Liver (tissue), 9 donors: ENCODE results near the gene NAT10. TPM values are rescaled to one million over a fixed set of nuclear protein-coding genes. Genes with fewer than 3 reads are reported as not detected.

Experiments used
- DNase-seq: peaks from one replicate; pipeline ENCODE4 v3.0.0-alpha.2; 2017; ENCODE audit warnings: low spot score
- H3K27ac ChIP-seq, 2 donors: one replicate each; pipeline ENCODE4 v1.7.0; 2013; ENCODE audit warnings: inconsistent platforms in 2 of 2, low read length in 2 of 2, control low read depth in 1 of 2, low read depth in 1 of 2, mild to moderate bottlenecking in 1 of 2
- H3K27me3 ChIP-seq, 4 donors: one replicate each; pipeline versions ENCODE4 v1.6.1 to v1.7.0; 2013; ENCODE audit warnings: low read length in 3 of 4, inconsistent platforms in 1 of 4, mild to moderate bottlenecking in 1 of 4, moderate library complexity in 1 of 4; ENCODE audit not compliant: control insufficient read depth in 4 of 4, insufficient read depth in 4 of 4
- H3K36me3 ChIP-seq, 4 donors: one replicate each; pipeline versions ENCODE4 v1.6.1 to v1.7.0; 2013; ENCODE audit warnings: low read length in 3 of 4, mild to moderate bottlenecking in 3 of 4, low read depth in 1 of 4, moderate library complexity in 1 of 4; ENCODE audit not compliant: control insufficient read depth in 4 of 4, insufficient read depth in 3 of 4
- H3K4me1 ChIP-seq, 4 donors: one replicate each; pipeline versions ENCODE4 v1.6.1 to v1.7.0; 2013; ENCODE audit warnings: low read length in 3 of 4, mild to moderate bottlenecking in 3 of 4, moderate library complexity in 1 of 4; ENCODE audit not compliant: control insufficient read depth in 4 of 4, insufficient read depth in 4 of 4
- H3K4me3 ChIP-seq, 3 donors: one replicate each; pipeline versions ENCODE4 v1.6.1 to v1.7.0; 2013; ENCODE audit warnings: low read length in 3 of 3, control low read depth in 1 of 3, low read depth in 1 of 3, mild to moderate bottlenecking in 1 of 3
- H3K9ac ChIP-seq, 2 donors: one replicate each; pipeline ENCODE4 v1.7.0; 2013; ENCODE audit warnings: low read length in 2 of 2, mild to moderate bottlenecking in 2 of 2, moderate library complexity in 2 of 2, control low read depth in 1 of 2, low read depth in 1 of 2
- H3K9me3 ChIP-seq, 4 donors: one replicate each; pipeline versions ENCODE4 v1.6.1 to v1.7.0; 2013; ENCODE audit warnings: low read length in 3 of 4; ENCODE audit not compliant: control insufficient read depth in 4 of 4
- EGR1 ChIP-seq, 2 donors: IDR thresholded peaks; 2 replicates each; pipeline ENCODE4 v1.6.1; 2016 to 2018; ENCODE audit warnings: antibody characterized with exemption in 2 of 2, low read depth in 2 of 2
- GABPA ChIP-seq, 2 donors: IDR thresholded peaks in 1 of 2; conservative IDR thresholded peaks in 1 of 2; 2 replicates each; pipeline ENCODE4 v1.6.1; 2016; ENCODE audit warnings: antibody characterized with exemption in 2 of 2, mild to moderate bottlenecking in 1 of 2, moderate library complexity in 1 of 2
- HNF4G ChIP-seq: IDR thresholded peaks from 2 replicates; pipeline ENCODE4 v1.6.1; 2016; ENCODE audit warnings: antibody characterized with exemption
- JUND ChIP-seq, 2 donors: IDR thresholded peaks; 2 replicates each; pipeline ENCODE4 v1.6.1; 2016; ENCODE audit warnings: antibody characterized with exemption in 2 of 2
- NR2F2 ChIP-seq: IDR thresholded peaks from 2 replicates; pipeline ENCODE4 v1.6.1; 2016; ENCODE audit warnings: antibody characterized with exemption
- RAD21 ChIP-seq, 2 donors: IDR thresholded peaks; 2 replicates each; pipeline ENCODE4 v1.6.1; 2016; ENCODE audit warnings: antibody characterized with exemption in 2 of 2, mild to moderate bottlenecking in 2 of 2
- RXRA ChIP-seq, 2 donors: IDR thresholded peaks; 2 replicates each; pipeline ENCODE4 v1.6.1; 2017 to 2018; ENCODE audit warnings: antibody characterized with exemption in 2 of 2, mild to moderate bottlenecking in 1 of 2
- YY1 ChIP-seq: IDR thresholded peaks from 2 replicates; pipeline ENCODE4 v1.6.1; 2016; ENCODE audit warnings: antibody characterized with exemption, mild to moderate bottlenecking
- WGBS: extraction: QIAGEN DNeasy Blood & Tissue Kit; methylation state at CpG from one replicate; pipeline ENCODE4 v1.1.7; 2013; 5-methylcytosine and 5-hydroxymethylcytosine counted together
- polyA plus RNA-seq, 2 donors: library from polyadenylated mRNA; stranded (reverse) in 1 of 2; unstranded in 1 of 2; fragments of 200-250 nt in 1 of 2; fragments of >200 nt in 1 of 2; fragmentation: Nextera tagmentation in 1 of 2; extraction: Ambion mirVana in 1 of 2; gene quantifications; one replicate each; pipeline versions ENCODE4 v1.2.1 to v1.2.3, GENCODE V29; 2013 to 2015
- total RNA-seq, 2 donors: library from RNA; depleted of rRNA; stranded (reverse); fragments of >200 nt; gene quantifications; one replicate each; pipeline ENCODE4 v1.2.3, GENCODE V29; 2014
- TF ChIP-seq, protein P1 (sequence below): IDR thresholded peaks from 2 replicates; pipeline ENCODE4 v1.6.1; 2016; ENCODE audit warnings: antibody characterized with exemption, mild to moderate bottlenecking
- TF ChIP-seq, protein P2 (sequence below): IDR thresholded peaks from 2 replicates; pipeline ENCODE4 v1.6.1; 2016; ENCODE audit warnings: antibody characterized with exemption
- donor health status: healthy.
- donor health status: healthy.
- donor health status: healthy.
- donor health status: healthy.
- donor health status: healthy.

The NAT10 gene
- total and polyA plus RNA-seq, 4 donors = 9.1 to 14.0 (median 13.5) TPM

DNA sequence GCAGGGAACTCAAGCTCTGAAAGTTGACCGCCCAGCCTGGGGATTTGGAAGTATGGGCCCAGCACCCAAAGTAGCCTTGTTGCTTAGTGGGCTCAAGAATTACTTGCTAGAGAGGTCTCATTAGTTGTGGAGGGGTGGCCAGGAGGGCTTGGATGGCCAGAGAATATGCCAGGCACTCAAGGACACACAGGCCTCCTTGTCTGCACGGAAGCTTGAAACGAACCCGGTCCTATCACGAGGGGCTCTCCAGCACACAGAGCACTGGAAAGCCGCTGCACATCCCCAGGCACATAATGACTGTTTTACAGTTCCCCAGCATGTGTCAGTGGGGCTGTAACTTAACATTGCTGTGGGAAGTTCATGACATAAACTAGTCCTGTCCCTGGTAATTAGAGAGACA is 55.9 kb downstream of the NAT10 start:
- no peak for DNase-seq
- WGBS = 94% methylated on average over 6 of the region's 6 CpGs
- no peak overlapping the region for H3K27ac ChIP-seq
- peaks cover 0 to 10% (median 5%) of the 10 kb centered on the region in 4 donors for H3K4me1 ChIP-seq
- TF ChIP-seq RAD21 (IDR thresholded peaks at IDR 0.05) (no peak), YY1 (no peak), RXRA (IDR thresholded peaks at IDR 0.05) (no peak), GABPA (IDR thresholded peaks at IDR 0.05 in 1 of 2, conservative IDR thresholded peaks at IDR 0.05 in 1 of 2) (no peak), JUND (IDR thresholded peaks at IDR 0.05) (no peak), EGR1 (IDR thresholded peaks at IDR 0.05; ENCODE audit: low read depth in 2 of 2) (no peak)
- TF ChIP-seq, protein P1, sequence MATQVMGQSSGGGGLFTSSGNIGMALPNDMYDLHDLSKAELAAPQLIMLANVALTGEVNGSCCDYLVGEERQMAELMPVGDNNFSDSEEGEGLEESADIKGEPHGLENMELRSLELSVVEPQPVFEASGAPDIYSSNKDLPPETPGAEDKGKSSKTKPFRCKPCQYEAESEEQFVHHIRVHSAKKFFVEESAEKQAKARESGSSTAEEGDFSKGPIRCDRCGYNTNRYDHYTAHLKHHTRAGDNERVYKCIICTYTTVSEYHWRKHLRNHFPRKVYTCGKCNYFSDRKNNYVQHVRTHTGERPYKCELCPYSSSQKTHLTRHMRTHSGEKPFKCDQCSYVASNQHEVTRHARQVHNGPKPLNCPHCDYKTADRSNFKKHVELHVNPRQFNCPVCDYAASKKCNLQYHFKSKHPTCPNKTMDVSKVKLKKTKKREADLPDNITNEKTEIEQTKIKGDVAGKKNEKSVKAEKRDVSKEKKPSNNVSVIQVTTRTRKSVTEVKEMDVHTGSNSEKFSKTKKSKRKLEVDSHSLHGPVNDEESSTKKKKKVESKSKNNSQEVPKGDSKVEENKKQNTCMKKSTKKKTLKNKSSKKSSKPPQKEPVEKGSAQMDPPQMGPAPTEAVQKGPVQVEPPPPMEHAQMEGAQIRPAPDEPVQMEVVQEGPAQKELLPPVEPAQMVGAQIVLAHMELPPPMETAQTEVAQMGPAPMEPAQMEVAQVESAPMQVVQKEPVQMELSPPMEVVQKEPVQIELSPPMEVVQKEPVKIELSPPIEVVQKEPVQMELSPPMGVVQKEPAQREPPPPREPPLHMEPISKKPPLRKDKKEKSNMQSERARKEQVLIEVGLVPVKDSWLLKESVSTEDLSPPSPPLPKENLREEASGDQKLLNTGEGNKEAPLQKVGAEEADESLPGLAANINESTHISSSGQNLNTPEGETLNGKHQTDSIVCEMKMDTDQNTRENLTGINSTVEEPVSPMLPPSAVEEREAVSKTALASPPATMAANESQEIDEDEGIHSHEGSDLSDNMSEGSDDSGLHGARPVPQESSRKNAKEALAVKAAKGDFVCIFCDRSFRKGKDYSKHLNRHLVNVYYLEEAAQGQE = no peak
- TF ChIP-seq, protein P2, sequence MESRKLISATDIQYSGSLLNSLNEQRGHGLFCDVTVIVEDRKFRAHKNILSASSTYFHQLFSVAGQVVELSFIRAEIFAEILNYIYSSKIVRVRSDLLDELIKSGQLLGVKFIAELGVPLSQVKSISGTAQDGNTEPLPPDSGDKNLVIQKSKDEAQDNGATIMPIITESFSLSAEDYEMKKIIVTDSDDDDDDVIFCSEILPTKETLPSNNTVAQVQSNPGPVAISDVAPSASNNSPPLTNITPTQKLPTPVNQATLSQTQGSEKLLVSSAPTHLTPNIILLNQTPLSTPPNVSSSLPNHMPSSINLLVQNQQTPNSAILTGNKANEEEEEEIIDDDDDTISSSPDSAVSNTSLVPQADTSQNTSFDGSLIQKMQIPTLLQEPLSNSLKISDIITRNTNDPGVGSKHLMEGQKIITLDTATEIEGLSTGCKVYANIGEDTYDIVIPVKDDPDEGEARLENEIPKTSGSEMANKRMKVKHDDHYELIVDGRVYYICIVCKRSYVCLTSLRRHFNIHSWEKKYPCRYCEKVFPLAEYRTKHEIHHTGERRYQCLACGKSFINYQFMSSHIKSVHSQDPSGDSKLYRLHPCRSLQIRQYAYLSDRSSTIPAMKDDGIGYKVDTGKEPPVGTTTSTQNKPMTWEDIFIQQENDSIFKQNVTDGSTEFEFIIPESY = no peak
- H3K9ac ChIP-seq = no peak overlapping the region
- H3K36me3 ChIP-seq = peaks cover 0 to 70% (median 16%) of the 10 kb centered on the region in 4 donors
- no peaks in the 10 kb centered on the region for H3K27me3 ChIP-seq
- no peak overlapping the region for H3K4me3 ChIP-seq
- H3K9me3 ChIP-seq = no peaks in the 10 kb centered on the region

DNA sequence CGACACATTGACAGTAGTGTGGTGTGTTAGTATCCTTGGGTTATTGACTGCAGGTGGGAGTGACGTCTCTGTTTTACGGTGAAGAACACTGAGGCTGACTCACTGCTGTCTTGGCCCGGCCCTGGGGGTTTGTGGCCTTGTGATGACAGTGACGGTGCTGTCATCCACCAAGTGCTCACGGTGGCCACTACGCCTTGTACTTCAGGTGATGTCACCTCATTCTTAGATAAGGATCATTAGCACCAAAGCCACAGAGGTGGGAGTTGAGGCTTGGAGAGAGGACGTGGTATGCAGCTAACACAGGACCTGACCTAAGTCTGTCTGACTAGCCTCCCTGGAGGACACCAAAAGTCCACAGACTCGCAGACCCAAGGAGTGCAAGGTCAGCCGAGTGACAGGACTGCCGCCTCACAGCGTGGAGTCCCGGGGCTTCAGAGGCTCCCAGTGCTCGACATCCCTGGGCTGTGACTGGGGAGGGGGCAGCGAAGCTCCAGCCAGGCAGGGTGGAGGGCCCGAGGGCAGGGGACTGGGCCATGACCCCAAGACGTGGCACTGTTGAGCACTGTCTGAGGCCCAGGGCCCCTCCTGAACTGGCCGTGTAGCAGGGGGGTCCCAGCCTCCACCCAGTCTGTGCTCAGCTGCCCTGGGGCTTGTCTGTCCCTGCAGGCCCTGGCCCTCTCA is 56.5 kb downstream of the NAT10 start:
- TF ChIP-seq HNF4G = no peak

DNA sequence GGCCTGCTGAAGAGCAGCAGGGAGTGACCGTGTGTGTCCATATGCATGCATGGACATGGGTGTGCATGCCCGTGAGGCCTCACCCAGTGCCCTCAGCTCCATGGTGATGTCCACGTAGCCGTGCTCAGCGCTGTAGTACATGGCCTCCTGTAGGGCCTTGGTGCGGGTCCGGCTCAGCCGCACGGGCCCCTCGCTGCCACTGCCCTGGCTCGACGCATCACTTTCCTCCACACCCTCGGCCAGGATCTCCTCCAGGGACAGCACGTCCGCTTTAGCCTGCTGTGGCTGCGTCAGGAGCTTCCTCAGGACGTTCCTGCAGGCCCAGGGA is 57.0 kb downstream of the NAT10 start:
- Histone ChIP-seq H3K9ac (no peak overlapping the region), H3K4me1 (peaks cover 0 to 5% (median 3%) of the 10 kb centered on the region in 4 donors), H3K36me3 (peaks cover 0 to 80% (median 16%) of the 10 kb centered on the region in 4 donors), H3K27me3 (no peaks in the 10 kb centered on the region), H3K4me3 (no peak overlapping the region), H3K27ac (no peak overlapping the region), H3K9me3 (no peaks in the 10 kb centered on the region)
- WGBS = 93% methylated on average over 17 of the region's 17 CpGs
- TF ChIP-seq NR2F2 (no peak), RAD21 (IDR thresholded peaks at IDR 0.05) (no peak)
- no peak for DNase-seq

More for the DNA sequence above, 56.5 kb downstream of the NAT10 start:
- no peak for DNase-seq
- peaks cover 0 to 9% (median 5%) of the 10 kb centered on the region in 4 donors for H3K4me1 ChIP-seq
- H3K27ac ChIP-seq = no peak overlapping the region
- H3K36me3 ChIP-seq = peaks cover 0 to 75% (median 16%) of the 10 kb centered on the region in 4 donors
- no peak overlapping the region for H3K4me3 ChIP-seq
- WGBS = 89% methylated on average over 18 of the region's 18 CpGs
- no peak overlapping the region for H3K9ac ChIP-seq
- no peaks in the 10 kb centered on the region for H3K27me3 ChIP-seq
- no peaks in the 10 kb centered on the region for H3K9me3 ChIP-seq
